Chondrocyte (in vitro differentiated cells): ENCODE results near the gene C1orf52. TPM values are rescaled to one million over a fixed set of nuclear protein-coding genes. Genes with fewer than 3 reads are reported as not detected.

Experiments used
- DNase-seq: peaks from one replicate; pipeline ENCODE4 v3.0.0; 2021; ENCODE audit warnings: mixed read lengths, low spot score
- H3K27ac Mint-ChIP-seq: one replicate; pipeline ENCODE4 v1.8.0; 2021; ENCODE audit warnings: mild to moderate bottlenecking, moderate library complexity, mixed read lengths; ENCODE audit not compliant: unreplicated experiment
- H3K27me3 Mint-ChIP-seq: 2 replicates; pipeline ENCODE4 v1.8.0; 2021; ENCODE audit warnings: low read depth, mixed read lengths
- H3K36me3 Mint-ChIP-seq: 2 replicates; pipeline ENCODE4 v1.8.0; 2021; ENCODE audit warnings: low read depth, mixed read lengths
- H3K4me1 Mint-ChIP-seq: 2 replicates; pipeline ENCODE4 v1.8.0; 2021; ENCODE audit warnings: low read depth, mild to moderate bottlenecking, mixed read lengths
- H3K4me3 Mint-ChIP-seq: one replicate; pipeline ENCODE4 v1.8.0; 2021; ENCODE audit warnings: mild to moderate bottlenecking, moderate library complexity, mixed read lengths; ENCODE audit not compliant: unreplicated experiment
- H3K9me3 Mint-ChIP-seq: 2 replicates; pipeline ENCODE4 v1.8.0; 2021; ENCODE audit warnings: low read depth, mixed read lengths
- CTCF ChIP-seq: fragments of 200-600 bp; sonication (generic); IDR thresholded peaks from 2 replicates; pipeline ENCODE4 v1.5.0; 2021; ENCODE audit warnings: antibody characterized with exemption, mild to moderate bottlenecking, moderate library complexity
- total RNA-seq: library from RNA; stranded (reverse); gene quantifications from 3 replicates; pipeline ENCODE4 v1.2.1, GENCODE V29; 2021

The C1orf52 gene
- total RNA-seq, 1 donor from 2014 or later: 31.3 TPM

- H3K4me1 Mint-ChIP-seq: peaks cover 40% of the 10 kb centered on the region
- no peak for TF ChIP-seq CTCF
- no peaks in the 10 kb centered on the region for H3K9me3 Mint-ChIP-seq
- H3K27me3 Mint-ChIP-seq: no peaks in the 10 kb centered on the region
- no peaks in the 10 kb centered on the region for H3K36me3 Mint-ChIP-seq
- peak overlapping the region; percentile 91 for H3K27ac Mint-ChIP-seq
- DNase-seq: no peak
- peak overlapping the region; percentile 39 for H3K4me3 Mint-ChIP-seq
Observed at GRCh38 chr1:85278853-85279314, 19.4 kb upstream of the C1orf52 start.

- H3K9me3 Mint-ChIP-seq: no peaks in the 10 kb centered on the region
- H3K36me3 Mint-ChIP-seq: peaks cover 5% of the 10 kb centered on the region
- no peak overlapping the region for H3K4me3 Mint-ChIP-seq
- TF ChIP-seq CTCF: no peak
- no peak for DNase-seq
- H3K4me1 Mint-ChIP-seq: peaks cover 51% of the 10 kb centered on the region
- H3K27ac Mint-ChIP-seq: peak overlapping the region; percentile 95
- H3K27me3 Mint-ChIP-seq: no peaks in the 10 kb centered on the region
Observed at GRCh38 chr1:85277802-85278201, 18.3 kb upstream of the C1orf52 start.

- H3K27me3 Mint-ChIP-seq: no peaks in the 10 kb centered on the region
- peak overlapping the region; percentile 95 for H3K27ac Mint-ChIP-seq
- H3K4me3 Mint-ChIP-seq: peak overlapping the region; percentile 81
- H3K36me3 Mint-ChIP-seq: peaks cover 6% of the 10 kb centered on the region
- no peak for DNase-seq
- H3K9me3 Mint-ChIP-seq: no peaks in the 10 kb centered on the region
- no peak for TF ChIP-seq CTCF
- H3K4me1 Mint-ChIP-seq: peaks cover 52% of the 10 kb centered on the region
Observed at GRCh38 chr1:85276978-85277639, 17.6 kb upstream of the C1orf52 start.

- H3K4me1 Mint-ChIP-seq: peaks cover 52% of the 10 kb centered on the region
- H3K9me3 Mint-ChIP-seq: no peaks in the 10 kb centered on the region
- H3K27me3 Mint-ChIP-seq: no peaks in the 10 kb centered on the region
- peaks cover 6% of the 10 kb centered on the region for H3K36me3 Mint-ChIP-seq
- peak within 1 kb of the TSS; percentile 95 for H3K27ac Mint-ChIP-seq
- no peak for TF ChIP-seq CTCF
- peak; percentile 100 for DNase-seq
- H3K4me3 Mint-ChIP-seq: peak within 1 kb of the TSS; percentile 81
Observed at GRCh38 chr1:85276215-85276977, 16.9 kb upstream of the C1orf52 start, which contains the start of gene BCL10. TSS of gene BCL10 (minus strand) at chr1:85276632. CDS start at chr1:85276352, 280 bp downstream.

GRCh38 chr1:85275701-85276214, 16.3 kb upstream of the C1orf52 start:
- Mint-ChIP-seq H3K9me3 (no peaks in the 10 kb centered on the region), H3K4me3 (peak overlapping the region; percentile 81), H3K27ac (peak overlapping the region; percentile 95), H3K36me3 (peaks cover 7% of the 10 kb centered on the region), H3K4me1 (peaks cover 52% of the 10 kb centered on the region), H3K27me3 (no peaks in the 10 kb centered on the region)
- no peak for DNase-seq
- TF ChIP-seq CTCF: no peak
